ENCODE measurements around the gene ENGASE.

Gene ENGASE

GRCh38 chr17:79116575-79117368, 42.1 kb downstream of the ENGASE start:
- no peak for FAIRE-seq

- FAIRE-seq: no peak
Observed at GRCh38 chr17:79117905-79118487, 43.4 kb downstream of the ENGASE start.

- no peak for FAIRE-seq
Observed at GRCh38 chr17:79118924-79119323, 44.3 kb downstream of the ENGASE start.

- no peak for FAIRE-seq
Observed at GRCh38 chr17:79120259-79120658, 45.6 kb downstream of the ENGASE start.

GRCh38 chr17:79123988-79124387, 49.4 kb downstream of the ENGASE start:
- FAIRE-seq: no peak

- FAIRE-seq: no peak
Observed at GRCh38 chr17:79124513-79125209, 50.0 kb downstream of the ENGASE start.

GRCh38 chr17:79125503-79125902, 50.9 kb downstream of the ENGASE start:
- no peak for FAIRE-seq

- no peak for FAIRE-seq
Observed at GRCh38 chr17:79126139-79126538, 51.5 kb downstream of the ENGASE start.

- FAIRE-seq: no peak
Observed at GRCh38 chr17:79127534-79128135, 53.0 kb downstream of the ENGASE start.

- FAIRE-seq: no peak
Observed at GRCh38 chr17:79129523-79129922, 54.9 kb downstream of the ENGASE start.

GRCh38 chr17:79130536-79131273, 56.1 kb downstream of the ENGASE start:
- no peak for FAIRE-seq

- FAIRE-seq: no peak
Observed at GRCh38 chr17:79131274-79131635, 56.6 kb downstream of the ENGASE start.

GRCh38 chr17:79131701-79132100, 57.1 kb downstream of the ENGASE start:
- no peak for FAIRE-seq

- no peak for FAIRE-seq
Observed at GRCh38 chr17:79132271-79133064, 57.8 kb downstream of the ENGASE start.

GRCh38 chr17:79133214-79133613, 58.6 kb downstream of the ENGASE start:
- FAIRE-seq: no peak

- FAIRE-seq: no peak
Observed at GRCh38 chr17:79133985-79134384, 59.4 kb downstream of the ENGASE start.

GRCh38 chr17:79135011-79135410, 60.4 kb downstream of the ENGASE start:
- FAIRE-seq: no peak

GRCh38 chr17:79135628-79136405, 61.2 kb downstream of the ENGASE start:
- no peak for FAIRE-seq

Measured in endometrium (tissue), 2 donors.